Epithelial cell of prostate (primary cell): ENCODE results near the gene GDAP1L1.

Experiments
- DNase-seq: peaks from one replicate; pipeline ENCODE4 v3.0.0-alpha.2; 2011; ENCODE audit warnings: low read depth, low spot score
- H3K27ac ChIP-seq: fragments of 450-650 bp; 2 replicates; pipeline ENCODE4 v1.5.1; 2017; ENCODE audit warnings: mild to moderate bottlenecking

GDAP1L1 gene

GRCh38 chr20:44248410-44248759 is 1.3 kb downstream of the GDAP1L1 start:
- no peak overlapping the region for H3K27ac ChIP-seq
- DNase-seq, result no peak

- no peak overlapping the region for H3K27ac ChIP-seq
- no peak for DNase-seq
These were observed 4.2 kb downstream of the GDAP1L1 start for GRCh38 chr20:44251284-44251683.

GRCh38 chr20:44253528-44253927 is 6.4 kb downstream of the GDAP1L1 start:
- DNase-seq, result no peak
- H3K27ac ChIP-seq, result no peak overlapping the region

- no peak overlapping the region for H3K27ac ChIP-seq
- DNase-seq, result no peak
These were observed 7.0 kb downstream of the GDAP1L1 start for GRCh38 chr20:44254073-44254472.

- DNase-seq, result no peak
- no peak overlapping the region for H3K27ac ChIP-seq
These were observed 8.8 kb downstream of the GDAP1L1 start for GRCh38 chr20:44255942-44256341.

GRCh38 chr20:44256961-44257360 is 9.9 kb downstream of the GDAP1L1 start:
- DNase-seq, result no peak
- H3K27ac ChIP-seq, result no peak overlapping the region

GRCh38 chr20:44258226-44258890 is 11.2 kb downstream of the GDAP1L1 start:
- no peak overlapping the region for H3K27ac ChIP-seq
- DNase-seq, result no peak

- H3K27ac ChIP-seq, result no peak overlapping the region
- no peak for DNase-seq
These were observed 17.2 kb downstream of the GDAP1L1 start for GRCh38 chr20:44264287-44264686.

GRCh38 chr20:44268802-44269201 is 21.7 kb downstream of the GDAP1L1 start:
- no peak overlapping the region for H3K27ac ChIP-seq

GRCh38 chr20:44271915-44272663 is 25.0 kb downstream of the GDAP1L1 start:
- DNase-seq, result no peak
- no peak overlapping the region for H3K27ac ChIP-seq

More at GRCh38 chr20:44268802-44269201, 21.7 kb downstream of the GDAP1L1 start:
- DNase-seq, result no peak

- H3K27ac ChIP-seq, result no peak overlapping the region
- no peak for DNase-seq
These were observed 26.4 kb downstream of the GDAP1L1 start for GRCh38 chr20:44273231-44274215.

GRCh38 chr20:44274303-44275017 is 27.4 kb downstream of the GDAP1L1 start:
- DNase-seq, result no peak
- H3K27ac ChIP-seq, result no peak overlapping the region

- DNase-seq, result peak; percentile 18
- H3K27ac ChIP-seq, result no peak overlapping the region
These were observed 32.1 kb downstream of the GDAP1L1 start for GRCh38 chr20:44279228-44279627.

- H3K27ac ChIP-seq, result no peak overlapping the region
- no peak for DNase-seq
These were observed 33.3 kb downstream of the GDAP1L1 start for GRCh38 chr20:44280387-44280786.

GRCh38 chr20:44282192-44282591 is 35.1 kb downstream of the GDAP1L1 start:
- H3K27ac ChIP-seq, result no peak overlapping the region
- DNase-seq, result no peak

- no peak overlapping the region for H3K27ac ChIP-seq
- DNase-seq, result no peak
These were observed 36.9 kb downstream of the GDAP1L1 start for GRCh38 chr20:44284032-44284431.

GRCh38 chr20:44287272-44288097 is 40.4 kb downstream of the GDAP1L1 start:
- H3K27ac ChIP-seq, result no peak overlapping the region
- DNase-seq, result no peak

GRCh38 chr20:44288252-44288651 is 41.1 kb downstream of the GDAP1L1 start:
- H3K27ac ChIP-seq, result no peak overlapping the region
- DNase-seq, result no peak

- DNase-seq, result no peak
- H3K27ac ChIP-seq, result no peak overlapping the region
These were observed 44.6 kb downstream of the GDAP1L1 start for GRCh38 chr20:44291754-44292153.
